LNCAP (cell line): ENCODE results near the gene RERE.

Experiments used
- TF ChIP-seq, protein P1 (sequence below): fragments of 450-650 bp; IDR thresholded peaks from 2 replicates; pipeline ENCODE4 v1.5.1; 2017; ENCODE audit warnings: mild to moderate bottlenecking

RERE gene

DNA sequence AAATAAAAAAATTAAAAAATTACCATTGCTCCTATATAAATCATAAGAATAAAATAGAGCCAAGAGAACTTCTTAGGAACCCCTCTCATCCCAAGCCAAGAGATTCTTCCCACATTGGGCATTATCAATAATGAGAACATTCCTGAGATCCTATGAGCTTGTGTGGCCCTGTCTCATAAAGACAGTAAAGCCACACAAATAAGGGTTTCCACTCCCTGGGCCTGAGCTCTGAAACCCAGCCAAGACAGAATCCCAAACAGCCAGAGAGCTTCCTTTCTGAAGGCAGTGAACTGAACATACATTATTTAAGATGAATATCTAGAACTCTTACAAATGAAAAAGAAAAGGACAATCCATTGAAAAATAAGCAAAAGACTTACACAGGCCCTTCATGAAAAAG is 431.2 kb downstream of the RERE start:
- TF ChIP-seq, protein P1, sequence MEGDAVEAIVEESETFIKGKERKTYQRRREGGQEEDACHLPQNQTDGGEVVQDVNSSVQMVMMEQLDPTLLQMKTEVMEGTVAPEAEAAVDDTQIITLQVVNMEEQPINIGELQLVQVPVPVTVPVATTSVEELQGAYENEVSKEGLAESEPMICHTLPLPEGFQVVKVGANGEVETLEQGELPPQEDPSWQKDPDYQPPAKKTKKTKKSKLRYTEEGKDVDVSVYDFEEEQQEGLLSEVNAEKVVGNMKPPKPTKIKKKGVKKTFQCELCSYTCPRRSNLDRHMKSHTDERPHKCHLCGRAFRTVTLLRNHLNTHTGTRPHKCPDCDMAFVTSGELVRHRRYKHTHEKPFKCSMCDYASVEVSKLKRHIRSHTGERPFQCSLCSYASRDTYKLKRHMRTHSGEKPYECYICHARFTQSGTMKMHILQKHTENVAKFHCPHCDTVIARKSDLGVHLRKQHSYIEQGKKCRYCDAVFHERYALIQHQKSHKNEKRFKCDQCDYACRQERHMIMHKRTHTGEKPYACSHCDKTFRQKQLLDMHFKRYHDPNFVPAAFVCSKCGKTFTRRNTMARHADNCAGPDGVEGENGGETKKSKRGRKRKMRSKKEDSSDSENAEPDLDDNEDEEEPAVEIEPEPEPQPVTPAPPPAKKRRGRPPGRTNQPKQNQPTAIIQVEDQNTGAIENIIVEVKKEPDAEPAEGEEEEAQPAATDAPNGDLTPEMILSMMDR: no peak

DNA sequence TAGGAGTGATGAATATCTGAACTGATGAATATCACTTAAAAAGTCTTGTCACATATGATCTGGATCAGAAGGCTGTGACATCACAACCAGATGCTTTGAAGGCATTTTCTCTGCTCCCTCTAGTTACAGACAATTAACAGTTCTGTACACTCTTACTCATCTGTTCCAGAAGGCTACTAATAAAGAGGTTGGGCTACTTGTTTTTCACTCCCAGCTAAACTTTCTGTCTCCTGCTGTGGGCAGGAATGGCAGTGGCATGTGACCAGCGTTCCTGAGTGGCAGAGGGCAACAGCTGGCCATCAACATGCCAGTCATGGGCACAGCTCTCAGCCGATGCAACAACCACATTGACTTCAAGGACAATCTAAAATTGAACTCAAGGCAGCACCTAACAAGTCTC is 432.9 kb downstream of the RERE start:
- TF ChIP-seq, protein P1: no peak

- TF ChIP-seq, protein P1: no peak
Observed at GRCh38 chr1:8384088-8384487, 433.4 kb downstream of the RERE start.

DNA sequence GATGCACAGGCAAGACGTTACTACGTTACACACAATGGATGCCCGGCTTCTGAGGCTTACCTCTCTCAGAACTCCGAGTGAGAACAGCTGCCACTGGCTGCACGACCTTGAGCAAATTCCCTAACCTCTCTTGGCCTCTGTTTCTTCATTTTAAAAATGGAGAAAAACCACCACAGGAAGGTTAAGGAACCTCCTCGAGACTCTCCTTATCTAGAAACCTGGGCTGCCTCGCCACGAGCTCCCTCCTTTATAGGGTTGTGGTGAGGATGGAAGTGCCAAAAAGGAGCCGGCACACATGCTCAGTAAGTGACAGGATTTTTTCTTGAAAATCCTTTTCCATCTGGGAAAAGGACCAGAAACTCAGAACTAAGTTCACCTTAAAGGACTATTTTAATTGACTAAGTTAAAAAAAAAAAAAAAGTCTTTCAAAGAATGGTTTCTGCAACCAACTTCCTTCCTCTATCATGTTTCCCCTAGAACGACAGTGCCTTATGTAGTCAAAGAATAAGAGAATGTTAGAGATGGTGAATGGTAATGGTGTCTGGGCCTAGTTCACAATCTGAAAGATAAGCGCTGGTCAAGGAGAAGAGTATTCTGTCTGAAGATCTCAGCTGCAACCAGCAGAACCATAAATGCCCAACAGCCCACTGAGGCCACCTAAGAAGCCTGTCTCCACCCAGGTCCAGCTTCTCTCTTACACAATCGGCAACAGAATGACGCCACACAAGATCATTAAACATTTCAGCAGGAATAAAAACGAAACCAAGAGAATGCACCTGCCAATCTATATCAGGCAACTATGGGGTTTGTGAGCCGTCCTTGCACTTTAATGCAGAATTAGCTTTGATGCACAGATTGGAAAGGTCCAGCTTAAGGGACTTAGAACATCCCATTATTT is 434.6 kb downstream of the RERE start:
- TF ChIP-seq, protein P1: no peak

DNA sequence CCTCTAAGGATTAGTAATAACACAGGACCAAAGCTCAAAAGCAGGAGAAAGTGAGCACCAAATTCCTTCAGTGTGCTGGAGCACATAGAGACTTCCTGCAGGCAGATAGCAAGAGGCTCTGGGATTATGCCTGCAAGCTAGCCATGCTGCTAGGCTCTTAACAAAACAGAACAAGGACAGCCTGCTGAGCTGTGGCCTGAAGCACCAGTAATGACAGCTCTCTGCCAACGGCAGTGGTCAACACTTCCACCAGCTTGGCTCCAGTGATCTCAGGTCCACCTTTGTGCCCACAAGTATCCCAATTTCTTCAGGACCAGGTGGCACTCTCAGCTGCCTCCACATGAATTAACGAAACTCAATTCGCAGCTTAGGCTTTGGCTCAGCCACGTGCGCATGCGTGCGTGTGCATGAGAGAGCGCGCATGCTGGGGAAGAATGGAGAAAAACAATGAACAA is 435.4 kb downstream of the RERE start:
- TF ChIP-seq, protein P1: no peak

- TF ChIP-seq, protein P1: no peak
Observed at GRCh38 chr1:8381618-8382017, 435.8 kb downstream of the RERE start.

DNA sequence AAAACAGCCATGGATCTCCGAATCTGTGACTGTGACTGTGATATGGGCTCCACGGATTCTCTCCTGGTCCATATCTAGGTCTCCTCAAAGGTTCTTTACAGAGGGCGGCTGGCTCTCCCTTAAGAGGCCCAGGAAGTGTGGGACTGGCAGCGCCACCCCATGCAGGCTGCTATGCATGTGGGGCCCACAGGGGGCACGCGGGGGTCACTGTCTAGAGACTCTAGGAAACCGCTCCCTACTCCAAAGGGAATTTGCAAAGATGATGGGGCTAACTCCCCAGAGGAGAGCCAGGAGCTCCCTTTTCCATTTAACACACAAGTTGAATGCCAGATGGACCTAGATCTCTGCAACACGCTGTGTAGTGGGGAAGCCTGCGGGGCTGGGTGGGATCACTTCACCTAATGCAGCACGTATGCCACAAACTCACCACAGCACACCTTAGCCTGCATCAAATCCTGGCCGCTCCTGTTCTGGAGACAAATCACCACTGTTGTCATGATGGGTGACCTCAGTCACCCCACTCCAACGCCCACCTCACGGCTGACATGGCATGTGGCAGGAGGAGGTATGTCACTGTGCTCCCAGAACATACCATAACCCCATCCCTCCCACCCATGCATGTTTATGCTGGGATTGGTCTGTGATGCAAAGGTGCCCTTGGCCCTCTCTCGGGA is 437.8 kb downstream of the RERE start:
- TF ChIP-seq, protein P1: no peak
